Prostate gland (tissue), 2 donors: ENCODE measurements around the gene SFMBT1. TPM values are rescaled to one million over a fixed set of nuclear protein-coding genes. Genes with fewer than 3 reads are reported as not detected.
"Not testable (repeated sequence)": the region's sequence is repeated elsewhere in the genome, so short reads cannot be mapped to it uniquely, and the experiment has no call there.

ENCODE experiments used
- DNase-seq: peaks from one replicate; pipeline ENCODE4 v3.0.0-alpha.2; 2019; ENCODE audit warnings: low spot score
- H3K27ac ChIP-seq, 2 donors: fragments of 200-600 bp; sonication (generic); 2 replicates each; pipeline ENCODE4 v1.5.1; 2017 to 2019
- H3K27me3 ChIP-seq: fragments of 200-600 bp; sonication (generic); replicated peaks from 2 replicates; pipeline ENCODE4 v1.5.1; 2019; ENCODE audit not compliant: insufficient read depth
- H3K36me3 ChIP-seq, 2 donors: fragments of 200-600 bp; sonication (generic); 1 replicate in 1 of 2; 2 replicates in 1 of 2; pipeline versions ENCODE4 v1.5.1 to v1.8.1; 2017 to 2019
- H3K4me1 ChIP-seq: fragments of 200-600 bp; sonication (generic); replicated peaks from 2 replicates; pipeline ENCODE4 v1.5.1; 2019
- H3K4me3 ChIP-seq, 2 donors: fragments of 200-600 bp; sonication (generic); 2 replicates each; pipeline ENCODE4 v1.5.1; 2017 to 2019
- H3K9me3 ChIP-seq: fragments of 200-600 bp; sonication (generic); 2 replicates; pipeline ENCODE4 v1.5.1; 2017
- POLR2A ChIP-seq: fragments of 450-650 bp; IDR thresholded peaks from one replicate; pipeline ENCODE4 v1.6.1; 2016; ENCODE audit warnings: antibody characterized with exemption, mild to moderate bottlenecking
- POLR2AphosphoS5 ChIP-seq: sonication (generic); formaldehyde crosslinking; IDR thresholded peaks from one replicate; pipeline ENCODE4 v1.6.1; 2017; ENCODE audit warnings: antibody characterized with exemption
- WGBS: methylation state at CpG from one replicate; pipeline ENCODE4 v1.1.5; 2018; 5-methylcytosine and 5-hydroxymethylcytosine counted together
- intact Hi-C: fragments of 100-400 bp; cut with DNase I; formaldehyde crosslinking; loops from one replicate; pipeline ENCODE4 v1.14.2; 2022
- total RNA-seq, 2 donors: library from RNA; depleted of rRNA; stranded (reverse); fragments of >200 nt; gene quantifications; one replicate each; pipeline ENCODE4 v1.1.0, GENCODE V29; 2016
- TF ChIP-seq, protein P1 (sequence below), 4 experiments: fragments of 200-600 bp in 2 of 4; fragments of 450-650 bp in 2 of 4; sonication (generic) in 2 of 4; IDR thresholded peaks; 1 replicate in 3 of 4; 2 replicates in 1 of 4; pipeline ENCODE4 v1.5.1; 2016 to 2019; ENCODE audit warnings: antibody characterized with exemption in 4 of 4, mild to moderate bottlenecking in 2 of 4, moderate library complexity in 2 of 4

SFMBT1 gene
- total RNA-seq, 2 donors from 2014 or later, result 35.3 to 37.4 TPM

DNA sequence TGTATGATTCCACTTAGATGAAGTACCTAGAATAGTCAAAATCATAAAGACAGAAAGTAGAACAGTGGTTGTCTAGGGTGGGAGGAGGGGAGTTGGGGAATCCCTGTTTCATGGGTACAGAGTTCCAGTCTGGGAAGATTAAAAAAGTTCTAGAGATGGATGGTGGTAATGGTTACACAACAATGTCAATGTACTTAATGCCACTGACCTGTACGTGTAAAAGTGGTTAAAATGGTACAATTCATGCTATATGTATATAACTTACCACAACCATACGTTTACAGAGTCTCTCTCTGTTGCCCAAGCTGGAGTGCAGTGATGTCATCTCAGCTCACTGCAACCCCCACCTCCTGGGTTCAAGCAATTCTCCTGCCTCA, 6.5 kb downstream of the SFMBT1 start:
- no peaks in the 10 kb centered on the region for H3K27me3 ChIP-seq
- no peak overlapping the region for H3K27ac ChIP-seq
- no peak for DNase-seq
- intact Hi-C loops, result no loop called here
- H3K36me3 ChIP-seq, result no peaks in the 10 kb centered on the region
- H3K9me3 ChIP-seq, result no peaks in the 10 kb centered on the region
- H3K4me1 ChIP-seq, result no peaks in the 10 kb centered on the region
- no peak overlapping the region for H3K4me3 ChIP-seq
- WGBS, result 86% methylated on average over 2 of the region's 2 CpGs
- TF ChIP-seq, protein P1, sequence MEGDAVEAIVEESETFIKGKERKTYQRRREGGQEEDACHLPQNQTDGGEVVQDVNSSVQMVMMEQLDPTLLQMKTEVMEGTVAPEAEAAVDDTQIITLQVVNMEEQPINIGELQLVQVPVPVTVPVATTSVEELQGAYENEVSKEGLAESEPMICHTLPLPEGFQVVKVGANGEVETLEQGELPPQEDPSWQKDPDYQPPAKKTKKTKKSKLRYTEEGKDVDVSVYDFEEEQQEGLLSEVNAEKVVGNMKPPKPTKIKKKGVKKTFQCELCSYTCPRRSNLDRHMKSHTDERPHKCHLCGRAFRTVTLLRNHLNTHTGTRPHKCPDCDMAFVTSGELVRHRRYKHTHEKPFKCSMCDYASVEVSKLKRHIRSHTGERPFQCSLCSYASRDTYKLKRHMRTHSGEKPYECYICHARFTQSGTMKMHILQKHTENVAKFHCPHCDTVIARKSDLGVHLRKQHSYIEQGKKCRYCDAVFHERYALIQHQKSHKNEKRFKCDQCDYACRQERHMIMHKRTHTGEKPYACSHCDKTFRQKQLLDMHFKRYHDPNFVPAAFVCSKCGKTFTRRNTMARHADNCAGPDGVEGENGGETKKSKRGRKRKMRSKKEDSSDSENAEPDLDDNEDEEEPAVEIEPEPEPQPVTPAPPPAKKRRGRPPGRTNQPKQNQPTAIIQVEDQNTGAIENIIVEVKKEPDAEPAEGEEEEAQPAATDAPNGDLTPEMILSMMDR (IDR thresholded peaks at IDR 0.05), result no peak
- TF ChIP-seq POLR2A (no peak), POLR2AphosphoS5 (no peak)

DNA sequence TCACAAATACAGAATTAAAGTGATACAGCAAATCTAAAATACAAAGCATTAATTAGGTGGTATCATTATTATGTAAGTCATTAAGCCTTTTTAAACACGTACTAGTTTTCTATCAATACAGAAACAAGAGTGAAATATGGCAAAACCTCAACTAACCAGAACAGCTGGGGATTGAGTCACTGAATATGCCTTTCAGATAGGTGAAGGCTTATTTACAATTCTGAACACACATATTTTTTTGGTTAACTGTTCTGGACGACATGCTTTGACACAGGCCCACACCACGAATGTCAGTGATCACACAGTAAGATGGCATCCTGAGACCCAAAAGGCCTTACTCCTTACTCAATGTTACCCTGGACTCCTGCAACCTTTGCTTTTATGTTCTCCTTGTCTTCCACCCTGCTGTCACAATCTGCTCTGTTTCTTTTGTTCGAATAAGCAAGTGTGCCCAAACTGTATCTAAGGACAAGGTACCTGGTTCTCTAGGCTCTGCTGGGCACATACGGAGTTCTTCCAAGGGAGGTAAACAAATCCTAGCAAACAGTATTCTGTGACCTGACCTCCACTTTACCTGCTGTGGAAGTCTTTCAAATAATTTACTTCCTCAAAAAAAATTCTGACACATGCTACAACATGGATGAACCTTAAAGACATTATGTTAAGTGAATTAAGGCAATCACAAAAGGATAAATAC, 7.0 kb downstream of the SFMBT1 start:
- no peak overlapping the region for H3K27ac ChIP-seq
- 93% methylated on average over 5 of the region's 5 CpGs for WGBS
- no peak for DNase-seq
- H3K4me3 ChIP-seq, result no peak overlapping the region
- H3K27me3 ChIP-seq, result no peaks in the 10 kb centered on the region
- TF ChIP-seq POLR2A, result no peak
- TF ChIP-seq POLR2AphosphoS5, result no peak
- TF ChIP-seq, protein P1 (IDR thresholded peaks at IDR 0.05), result no peak
- intact Hi-C loops, result no loop called here
- no peaks in the 10 kb centered on the region for H3K9me3 ChIP-seq
- H3K4me1 ChIP-seq, result no peaks in the 10 kb centered on the region
- H3K36me3 ChIP-seq, result no peaks in the 10 kb centered on the region

DNA sequence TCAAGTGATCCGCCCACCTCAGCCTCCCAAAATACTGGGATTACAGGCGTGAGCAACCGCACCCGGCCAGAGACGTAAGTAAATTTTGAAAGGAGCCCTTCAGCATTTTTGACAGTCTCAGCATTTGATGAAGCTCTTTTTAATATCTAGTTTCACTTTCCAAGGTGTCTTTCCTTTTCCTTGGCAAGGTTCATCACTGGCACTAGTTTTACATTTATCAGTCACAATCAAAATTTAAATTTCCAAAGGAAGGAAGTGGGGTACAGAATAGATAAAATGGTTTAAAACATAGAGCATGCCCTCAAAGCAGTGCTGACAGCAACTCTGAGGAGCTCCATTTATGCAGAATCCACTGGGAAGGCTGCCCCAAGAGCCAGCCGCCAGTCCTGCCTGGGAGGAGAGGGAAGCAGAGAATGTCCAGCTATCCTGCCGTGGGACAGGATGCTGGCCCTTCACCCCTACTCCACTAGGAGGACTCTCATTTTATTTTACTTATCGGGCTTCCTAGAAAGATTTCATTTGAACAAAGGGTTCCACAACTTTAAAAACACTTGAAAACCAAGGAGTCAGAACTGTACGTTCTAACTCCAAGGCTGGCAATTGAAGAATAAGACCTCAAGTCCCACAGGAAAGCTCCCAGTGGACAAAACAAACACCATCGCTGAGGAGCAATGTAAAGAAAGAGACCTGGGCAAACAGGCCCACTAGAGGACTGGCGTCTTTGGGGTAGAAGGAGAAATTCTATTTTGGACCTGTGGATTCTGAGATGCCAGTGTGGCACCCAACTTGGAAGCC, 9.9 kb downstream of the SFMBT1 start:
- 92% methylated on average over 11 of the region's 11 CpGs for WGBS
- intact Hi-C loops, result no loop called here
- H3K27me3 ChIP-seq, result no peaks in the 10 kb centered on the region
- H3K9me3 ChIP-seq, result no peaks in the 10 kb centered on the region
- no peaks in the 10 kb centered on the region for H3K36me3 ChIP-seq
- no peak for DNase-seq
- TF ChIP-seq POLR2AphosphoS5 (no peak), POLR2A (no peak)
- TF ChIP-seq, protein P1 (IDR thresholded peaks at IDR 0.05), result no peak
- no peak overlapping the region for H3K4me3 ChIP-seq
- H3K27ac ChIP-seq, result no peak overlapping the region
- H3K4me1 ChIP-seq, result no peaks in the 10 kb centered on the region

DNA sequence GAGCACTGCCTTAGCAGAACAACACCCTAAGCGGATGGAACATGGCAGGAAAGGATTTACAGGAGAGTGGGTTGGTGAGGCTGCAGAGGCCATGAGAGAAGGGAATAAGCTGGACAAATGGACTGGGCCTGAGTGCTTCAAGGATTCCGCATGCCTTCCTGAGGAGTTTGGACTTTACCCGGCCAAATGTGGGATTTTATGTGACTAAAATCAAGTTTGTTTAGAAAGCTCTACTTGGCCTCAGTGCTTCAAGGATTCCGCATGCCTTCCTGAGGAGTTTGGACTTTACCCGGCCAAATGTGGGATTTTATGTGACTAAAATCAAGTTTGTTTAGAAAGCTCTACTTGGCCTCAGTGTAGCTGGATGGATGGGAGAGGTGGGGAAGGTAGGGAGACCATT, 10.9 kb downstream of the SFMBT1 start:
- H3K36me3 ChIP-seq, H3K4me3 ChIP-seq, intact Hi-C loops, H3K27me3 ChIP-seq, H3K9me3 ChIP-seq, H3K27ac ChIP-seq, H3K4me1 ChIP-seq, DNase-seq: not testable (repeated sequence)
- WGBS, result 84% methylated on average over 4 of the region's 5 CpGs

DNA sequence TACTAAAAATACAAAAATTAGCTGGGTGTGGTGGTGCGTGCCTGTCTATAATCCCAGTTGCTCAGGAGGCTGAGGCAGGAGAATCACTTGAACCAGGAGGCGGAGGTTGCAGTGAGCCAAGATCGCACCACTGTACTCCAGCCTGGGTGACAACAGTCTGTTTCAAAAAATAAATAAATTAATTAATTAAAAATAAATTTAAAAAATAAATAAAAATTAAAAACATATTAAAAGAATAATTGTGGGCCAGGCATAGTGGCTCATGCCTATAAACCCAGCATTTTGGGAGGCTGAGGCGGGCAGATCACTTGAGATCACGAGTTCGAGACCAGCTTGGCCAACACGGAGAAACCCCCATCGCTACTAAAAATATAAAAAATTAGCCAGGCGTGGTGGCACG, 11.5 kb downstream of the SFMBT1 start:
- intact Hi-C loops, DNase-seq, H3K36me3 ChIP-seq, H3K4me3 ChIP-seq, H3K4me1 ChIP-seq, H3K27ac ChIP-seq, H3K27me3 ChIP-seq, H3K9me3 ChIP-seq: not testable (repeated sequence)
- 96% methylated on average over 10 of the region's 10 CpGs for WGBS

DNA sequence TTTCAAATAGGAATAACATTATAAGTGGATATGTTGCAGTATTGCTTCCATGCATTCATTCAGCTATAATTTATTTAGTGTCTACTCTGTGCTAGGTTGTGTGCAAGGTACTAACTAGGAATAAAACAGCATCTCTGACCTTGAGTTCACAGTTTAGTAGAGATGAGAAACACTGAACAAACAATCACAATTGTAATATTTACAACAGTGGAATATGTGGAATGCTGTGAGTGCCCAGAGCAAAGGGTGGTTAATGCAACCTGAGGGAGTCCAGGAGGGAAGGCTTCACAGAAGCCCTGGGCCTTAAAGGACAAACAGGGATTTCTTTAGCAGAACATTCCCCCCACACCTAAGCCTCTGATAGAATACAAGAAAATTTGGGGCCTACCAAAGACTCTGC, 13.3 kb downstream of the SFMBT1 start:
- DNase-seq, result no peak
- Histone ChIP-seq H3K9me3 (no peaks in the 10 kb centered on the region), H3K4me3 (no peak overlapping the region), H3K4me1 (no peaks in the 10 kb centered on the region), H3K27ac (no peak overlapping the region), H3K27me3 (no peaks in the 10 kb centered on the region), H3K36me3 (no peaks in the 10 kb centered on the region)
- intact Hi-C loops, result no loop called here
- TF ChIP-seq POLR2A, result no peak
- TF ChIP-seq, protein P1 (IDR thresholded peaks at IDR 0.05), result no peak
- no peak for TF ChIP-seq POLR2AphosphoS5
